ENCODE results near the gene TMEM147.

TMEM147 gene

GRCh38 chr19:35545001-35545854 lies at the start of gene TMEM147:
TSS of gene TMEM147 (plus strand) at chr19:35545626. CDS start at chr19:35545740, 114 bp downstream.
- DNase-seq: peak; percentile 84

GRCh38 chr19:35497406-35497805 lies 48.0 kb upstream of the TMEM147 start:
- no peak for DNase-seq

GRCh38 chr19:35498220-35498619 lies 47.2 kb upstream of the TMEM147 start:
- no peak for DNase-seq

GRCh38 chr19:35498984-35499527 lies 46.4 kb upstream of the TMEM147 start:
- DNase-seq: no peak

- DNase-seq: no peak
Measured at GRCh38 chr19:35500611-35501010, 44.8 kb upstream of the TMEM147 start.

GRCh38 chr19:35501684-35502083 lies 43.7 kb upstream of the TMEM147 start:
- DNase-seq: no peak

GRCh38 chr19:35502751-35503150 lies 42.7 kb upstream of the TMEM147 start:
- no peak for DNase-seq

- DNase-seq: no peak
Measured at GRCh38 chr19:35506011-35506410, 39.4 kb upstream of the TMEM147 start.

- no peak for DNase-seq
Measured at GRCh38 chr19:35507561-35507960, 37.9 kb upstream of the TMEM147 start.

- no peak for DNase-seq
Measured at GRCh38 chr19:35508129-35508528, 37.3 kb upstream of the TMEM147 start.

- peak; percentile 39 for DNase-seq
Measured at GRCh38 chr19:35509018-35509652, 36.3 kb upstream of the TMEM147 start.

GRCh38 chr19:35509861-35510625 lies 35.4 kb upstream of the TMEM147 start:
- DNase-seq: peak; percentile 74

GRCh38 chr19:35510626-35510964 lies 34.8 kb upstream of the TMEM147 start:
- no peak for DNase-seq

- DNase-seq: no peak
Measured at GRCh38 chr19:35511337-35511736, 34.1 kb upstream of the TMEM147 start.

- no peak for DNase-seq
Measured at GRCh38 chr19:35512831-35513627, 32.4 kb upstream of the TMEM147 start.

GRCh38 chr19:35513628-35514281 lies 31.7 kb upstream of the TMEM147 start, which contains the start of gene DMKN:
TSS of gene DMKN (minus strand) at chr19:35513649. CDS start at chr19:35513475, 174 bp downstream.
- no peak for DNase-seq

GRCh38 chr19:35514282-35514809 lies 31.1 kb upstream of the TMEM147 start:
- no peak for DNase-seq

- no peak for DNase-seq
Measured at GRCh38 chr19:35516310-35516709, 29.1 kb upstream of the TMEM147 start.

- no peak for DNase-seq
Measured at GRCh38 chr19:35517342-35517741, 28.1 kb upstream of the TMEM147 start.

- no peak for DNase-seq
Measured at GRCh38 chr19:35518313-35518712, 27.1 kb upstream of the TMEM147 start.

GRCh38 chr19:35519291-35519690 lies 26.1 kb upstream of the TMEM147 start:
- no peak for DNase-seq

Data from activated naive CD4-positive, alpha-beta T cell treated with anti-CD3 and anti-CD28 coated beads, Interleukin-2, amount 50 U/mL, for 16 hours (primary cell).